NOMO-1 (cell line): Measurements from ENCODE around the gene MRPL36.
"Not testable (repeated sequence)": the region's sequence is repeated elsewhere in the genome, so short reads cannot be mapped to it uniquely, and the experiment has no call there.

Experiments
- DNase-seq, 2 experiments: peaks; one replicate each; lab custom pipeline; 2025; ENCODE audit not compliant: unreplicated experiment in 2 of 2; lab: John Stamatoyannopoulos, UW

Gene MRPL36

GRCh38 chr5:1799602-1800471 is at the start of gene MRPL36:
Gene MRPL36, minus strand, starts transcription at chr5:1799837. Its CDS starts 902 bp downstream, at chr5:1798935.
- DNase-seq, result peak; percentile 94 to 97

DNA sequence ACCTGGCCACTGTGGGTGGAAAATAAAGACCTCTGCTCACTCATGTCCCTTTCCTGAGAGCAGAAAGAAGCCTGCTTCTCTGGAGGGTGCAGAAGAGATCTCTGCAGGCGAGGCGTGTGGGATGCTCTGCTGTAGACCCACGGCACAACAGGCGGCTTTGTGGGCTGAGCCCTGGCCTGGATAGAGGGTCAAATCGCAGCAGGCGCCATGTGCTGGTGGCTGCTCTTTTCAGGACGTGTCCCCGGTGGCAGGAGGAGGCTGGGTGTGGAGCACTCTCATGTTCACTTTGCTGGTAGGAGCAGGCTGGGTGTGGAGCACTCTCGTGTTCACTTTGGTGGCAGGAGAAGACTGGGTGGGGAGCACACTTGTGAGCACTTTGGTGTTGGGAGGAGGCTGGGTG is 48.0 kb upstream of the MRPL36 start:
- DNase-seq, result no peak

DNA sequence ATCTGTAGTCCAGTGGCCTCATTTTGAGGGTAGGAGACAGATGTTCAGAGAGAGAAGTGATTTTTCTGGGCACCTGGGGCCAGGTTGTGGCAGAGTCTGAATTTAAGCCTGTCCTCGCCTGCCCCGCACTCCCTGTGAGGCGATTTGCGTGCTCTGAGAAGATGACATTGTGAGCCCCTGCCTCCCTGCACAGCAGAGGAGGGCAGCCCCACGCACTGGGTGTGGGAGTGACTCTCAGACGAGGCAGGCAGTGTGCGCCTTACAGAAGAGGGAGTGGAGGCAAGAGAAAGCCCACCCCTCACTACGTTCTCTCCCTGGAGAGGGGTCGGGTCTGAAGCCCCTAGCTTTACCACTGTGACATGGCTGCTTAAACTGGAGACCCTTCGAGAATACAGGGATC is 47.4 kb upstream of the MRPL36 start:
- DNase-seq, result no peak

GRCh38 chr5:1846583-1846982 is 46.9 kb upstream of the MRPL36 start:
- DNase-seq, result no peak

GRCh38 chr5:1845696-1846095 is 46.1 kb upstream of the MRPL36 start:
- no peak for DNase-seq

DNA sequence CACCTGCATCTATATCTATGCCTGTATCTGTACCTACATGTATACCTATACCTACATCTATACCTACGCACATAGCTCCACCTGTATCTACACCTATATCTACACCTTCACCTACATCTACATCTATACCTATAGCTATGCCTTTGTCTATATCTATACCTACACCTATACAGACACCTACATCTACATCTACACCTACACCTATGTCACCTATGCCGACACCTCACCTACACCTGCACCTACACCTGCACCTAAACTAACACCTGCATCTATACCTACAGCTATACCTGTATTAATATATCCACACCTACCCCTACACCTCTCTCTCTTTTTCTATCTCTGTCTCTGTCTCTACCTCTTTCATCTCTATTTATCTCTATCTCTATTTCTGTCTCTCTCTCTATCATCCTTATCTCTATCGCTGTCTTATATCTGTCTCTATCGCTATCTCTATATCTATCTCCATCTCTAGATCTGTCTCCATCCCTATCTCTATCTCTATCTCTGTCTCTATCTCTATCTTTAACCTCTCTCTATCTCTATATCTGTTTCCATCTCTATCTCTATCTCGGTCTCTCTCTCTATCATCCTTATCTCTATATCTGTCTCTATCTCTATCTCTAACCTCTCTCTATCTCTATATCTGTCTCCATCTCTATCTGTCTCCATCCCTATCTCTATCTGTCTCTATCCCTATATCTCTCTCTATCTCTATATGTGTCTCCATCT is 45.2 kb upstream of the MRPL36 start:
- DNase-seq, result no peak

- DNase-seq, result not testable (repeated sequence)
These were observed 44.1 kb upstream of the MRPL36 start for GRCh38 chr5:1843761-1844160.

GRCh38 chr5:1842004-1842819 is 42.6 kb upstream of the MRPL36 start:
- no peak for DNase-seq

DNA sequence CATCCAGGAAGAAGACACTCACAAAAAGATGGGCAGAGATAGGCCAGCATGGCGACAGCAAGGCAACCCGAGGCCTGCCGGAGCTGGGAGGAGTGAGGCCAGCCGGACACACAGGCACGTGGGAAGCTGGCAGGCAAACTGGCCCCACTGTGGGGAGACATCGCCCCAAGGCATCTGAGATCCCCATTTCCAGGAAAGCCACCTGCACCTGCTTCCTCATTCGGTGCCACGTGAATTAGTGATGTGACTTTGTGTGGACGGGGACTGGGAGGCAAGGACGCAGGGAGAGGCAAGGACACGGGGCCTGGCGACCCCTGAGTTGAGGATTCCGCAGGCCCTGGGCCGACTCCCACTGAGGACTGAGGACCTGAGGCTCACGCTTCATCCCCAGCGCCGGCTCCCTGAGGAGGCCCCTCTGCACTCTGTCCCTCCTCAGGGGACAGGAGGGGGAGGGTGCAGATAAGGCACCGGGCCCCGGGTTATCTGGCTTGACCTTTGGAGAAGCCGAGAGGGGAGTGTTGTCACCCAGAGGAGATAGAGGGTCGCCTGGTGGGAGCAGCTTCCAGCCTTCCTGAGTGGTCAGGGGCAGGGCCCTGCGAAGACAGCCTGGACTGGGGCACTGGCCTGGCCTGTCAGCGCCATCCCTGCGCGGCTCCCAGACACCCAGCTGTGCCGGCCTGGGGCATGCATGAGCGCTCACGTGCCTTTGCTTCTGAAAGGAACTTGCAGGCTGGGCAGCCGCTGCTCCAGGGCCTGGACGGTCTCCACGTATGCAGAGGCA is 41.3 kb upstream of the MRPL36 start:
- DNase-seq, result no peak

DNA sequence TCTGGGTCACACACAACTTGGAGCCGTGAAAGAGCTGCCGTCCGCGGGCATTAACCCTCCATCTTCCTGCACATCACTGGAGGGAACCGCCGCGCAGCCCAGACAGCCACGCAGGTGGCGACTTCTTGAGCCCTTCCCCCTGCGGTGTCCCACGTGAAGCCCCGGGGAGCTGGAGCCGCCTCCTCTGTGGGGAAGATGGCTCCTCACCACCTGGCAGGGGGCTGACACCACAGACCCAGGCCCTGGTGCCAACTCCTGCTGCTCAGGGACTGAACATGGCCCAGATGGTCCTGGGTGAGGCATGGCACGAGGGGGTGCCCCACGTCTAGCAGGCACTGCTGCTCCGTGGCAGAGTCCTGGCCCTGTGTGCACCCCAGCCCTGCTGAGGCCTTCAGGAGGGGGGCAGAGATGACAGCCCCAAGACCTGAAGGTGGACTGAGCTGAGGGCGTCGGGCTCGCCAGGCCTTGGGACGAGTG is 40.5 kb upstream of the MRPL36 start:
- no peak for DNase-seq

DNA sequence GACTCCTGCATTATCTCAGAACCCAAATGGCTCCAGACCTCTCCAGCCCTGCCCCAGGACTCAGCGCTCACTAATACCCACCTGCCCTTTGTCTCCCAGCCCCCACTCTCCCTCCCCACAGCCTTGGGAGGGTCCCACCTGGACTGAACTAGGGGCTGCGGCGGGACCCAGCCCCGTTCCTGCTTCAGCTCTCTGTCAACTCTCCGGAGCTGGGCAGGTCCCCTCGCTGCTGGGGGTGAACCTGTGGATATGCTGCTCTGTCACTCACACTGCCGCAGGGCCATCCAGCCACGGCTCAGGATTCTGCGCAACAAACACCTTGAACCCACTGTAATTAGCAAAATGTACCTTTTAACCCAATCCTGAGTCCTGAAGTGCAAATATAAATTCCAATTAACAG is 38.4 kb upstream of the MRPL36 start:
- DNase-seq, result no peak

GRCh38 chr5:1836891-1837880 is 37.5 kb upstream of the MRPL36 start:
- DNase-seq, result no peak

- no peak for DNase-seq
These were observed 36.7 kb upstream of the MRPL36 start for GRCh38 chr5:1836176-1836890.

- no peak for DNase-seq
These were observed 35.8 kb upstream of the MRPL36 start for GRCh38 chr5:1835431-1835830.

DNA sequence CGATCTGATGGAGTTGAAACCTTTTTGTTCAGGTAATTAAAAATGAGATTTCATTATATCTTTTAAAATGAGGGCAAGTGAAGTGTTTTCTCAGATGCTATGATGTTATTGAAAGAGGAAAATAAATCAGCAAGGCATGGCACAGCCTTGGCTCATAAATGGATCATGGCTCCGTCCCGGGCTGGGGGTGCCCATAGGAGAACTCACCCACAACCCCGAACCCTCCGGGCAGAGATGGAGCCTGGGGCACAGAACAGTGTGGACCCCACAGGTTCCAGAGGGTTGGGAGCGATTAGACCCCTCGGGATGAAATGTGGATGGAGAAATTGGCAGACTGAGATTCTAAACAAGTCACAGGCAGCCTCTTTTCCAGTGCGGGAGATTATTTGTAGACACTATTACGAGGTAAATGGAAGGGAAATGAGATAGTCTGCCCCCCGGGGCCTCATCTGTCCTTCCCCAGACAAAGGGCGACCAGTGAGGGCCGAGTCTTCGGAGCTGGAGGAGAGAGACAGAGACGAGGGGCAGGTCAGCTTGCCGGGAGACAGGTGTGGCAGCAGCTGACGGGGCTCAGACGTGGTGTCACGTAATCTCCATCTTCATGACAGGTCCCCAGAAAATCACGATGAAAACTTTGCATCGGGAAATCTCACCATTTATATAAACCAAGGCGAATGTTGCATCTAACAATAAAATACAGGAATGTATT is 35.2 kb upstream of the MRPL36 start:
- DNase-seq, result no peak

DNA sequence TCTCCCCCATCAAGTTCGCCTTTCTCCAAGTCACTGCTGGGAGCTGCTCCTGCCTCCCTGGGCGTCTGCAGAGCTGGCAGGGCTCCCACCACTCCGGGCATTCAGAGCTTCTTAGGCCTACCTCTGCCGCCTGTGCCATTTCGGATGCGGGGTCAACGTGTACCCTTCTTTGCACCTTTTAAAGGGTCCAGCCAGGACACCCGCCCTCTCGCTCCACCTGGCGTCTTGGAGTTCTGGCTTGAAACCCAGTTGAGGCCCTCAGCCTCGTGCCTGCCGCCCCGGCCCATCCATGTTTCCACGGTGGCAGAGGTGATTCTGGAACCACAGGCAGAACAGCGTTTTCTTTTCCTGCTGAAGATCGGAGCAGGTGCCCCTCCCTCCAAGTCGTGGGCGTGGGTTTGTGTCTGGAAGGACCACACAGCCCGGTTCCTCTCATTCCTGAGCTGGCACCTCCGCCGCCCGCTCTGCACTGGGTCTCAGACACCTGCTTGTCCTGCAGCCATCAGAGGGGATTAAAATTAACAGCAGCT is 34.5 kb upstream of the MRPL36 start:
- no peak for DNase-seq

DNA sequence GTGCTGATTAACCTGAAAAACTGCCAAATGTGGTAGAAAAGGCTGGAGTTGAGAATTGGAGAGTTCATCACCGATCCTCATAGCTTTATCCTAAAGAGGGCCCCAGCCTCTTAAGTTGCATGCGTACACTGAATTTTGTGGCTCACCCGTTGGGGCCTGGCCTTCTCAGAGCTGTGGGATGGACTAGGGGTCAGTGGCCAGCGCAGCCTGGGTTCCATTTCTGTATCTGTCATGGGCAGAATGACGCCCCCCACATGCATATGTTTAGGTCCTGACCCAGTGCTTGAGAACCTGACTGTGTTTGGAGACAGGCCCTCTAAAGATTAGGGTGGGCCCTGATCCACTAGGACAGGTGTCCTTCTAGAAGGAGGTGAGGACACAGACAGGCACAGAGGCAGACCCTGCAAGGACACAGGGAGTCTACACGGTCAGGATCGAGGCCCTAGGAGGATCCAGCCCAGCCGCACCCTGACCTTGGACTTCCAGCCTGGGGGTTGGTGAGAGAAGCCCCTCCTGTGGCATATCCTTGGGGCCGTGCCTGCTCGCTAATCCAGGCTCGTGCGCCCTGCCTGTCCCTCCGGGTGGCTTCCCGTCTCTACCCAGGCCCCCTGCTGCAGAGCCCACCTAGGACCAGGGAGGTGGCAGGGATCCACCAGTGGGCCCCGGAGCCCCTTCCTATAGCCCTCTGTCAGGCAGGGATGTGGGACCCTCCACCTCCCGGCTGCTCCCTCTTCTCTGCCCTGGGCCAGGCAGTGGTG is 33.8 kb upstream of the MRPL36 start:
- DNase-seq, result no peak
